SK-N-SH (cell line): ENCODE results near the gene CCDC57. TPM values are rescaled to one million over a fixed set of nuclear protein-coding genes. Genes with fewer than 3 reads are reported as not detected.

Source experiments
- CTCF ChIA-PET: fragments of 300-600, 350-600 bp; formaldehyde crosslinking; extraction: SDS; loops from one replicate; lab custom pipeline; 2021; lab: Yijun Ruan, JAX
- POLR2A ChIA-PET: fragments of 350-600 bp; sonication (Branson Sonifier 250); formaldehyde crosslinking; extraction: SDS; loops from one replicate; lab custom pipeline; 2020; ENCODE audit warnings: antibody characterized with exemption, inconsistent platforms; lab: Yijun Ruan, JAX
- DNase-seq: peaks from one replicate; pipeline ENCODE4 v3.0.0; 2012
- H2AFZ ChIP-seq: fragments of 200-600 bp; sonication (generic); 2 replicates; pipeline ENCODE4 v1.8.1; 2016; ENCODE audit warnings: antibody characterized with exemption, mild to moderate bottlenecking, low read depth
- H3F3A ChIP-seq: fragments of 200-600 bp; sonication (generic); replicated peaks from 2 replicates; pipeline ENCODE3; 2016; ENCODE audit warnings: antibody characterized with exemption, mild to moderate bottlenecking; ENCODE audit not compliant: insufficient read depth
- H3K27ac ChIP-seq, 2 experiments: fragments of 200-500 bp in 1 of 2; fragments of 200-600 bp in 1 of 2; sonication (Bioruptor generic) in 1 of 2; sonication (generic), shearing (Covaris generic) in 1 of 2; 2 replicates each; pipeline versions ENCODE4 v1.5.1 to v1.6.1; 2014 to 2016; ENCODE audit warnings: low read depth in 2 of 2, inconsistent platforms in 1 of 2, low read length in 1 of 2, mild to moderate bottlenecking in 1 of 2, mixed read lengths in 1 of 2
- H3K27me3 ChIP-seq: fragments of 200-600 bp; sonication (generic), shearing (Covaris generic); 2 replicates; pipeline ENCODE4 v1.6.1; 2016; ENCODE audit warnings: mixed run types; ENCODE audit not compliant: insufficient read depth
- H3K36me3 ChIP-seq, 2 experiments: fragments of 200-500 bp in 1 of 2; fragments of 200-600 bp in 1 of 2; sonication (Bioruptor generic) in 1 of 2; sonication (generic) in 1 of 2; replicated peaks in 1 of 2; 2 replicates each; pipeline versions ENCODE3 to v1.5.1; 2014 to 2016; ENCODE audit warnings: low read length in 1 of 2, mild to moderate bottlenecking in 1 of 2; ENCODE audit not compliant: insufficient read depth in 2 of 2, control insufficient read depth in 1 of 2
- H3K4me1 ChIP-seq, 2 experiments: fragments of 200-500 bp in 1 of 2; fragments of 200-600 bp in 1 of 2; sonication (Bioruptor generic) in 1 of 2; sonication (generic), shearing (Covaris generic) in 1 of 2; 2 replicates each; pipeline versions ENCODE4 v1.5.1 to v1.6.1; 2014 to 2016; ENCODE audit warnings: low read depth in 1 of 2, low read length in 1 of 2, mixed run types in 1 of 2; ENCODE audit not compliant: insufficient read depth in 2 of 2, control insufficient read depth in 1 of 2
- H3K4me2 ChIP-seq: fragments of 200-600 bp; sonication (generic), shearing (Covaris generic); 2 replicates; pipeline ENCODE4 v1.6.1; 2017; ENCODE audit warnings: mixed run types
- H3K4me3 ChIP-seq, 2 experiments: fragments of 200-500 bp in 1 of 2; fragments of 200-600 bp in 1 of 2; sonication (Bioruptor generic) in 1 of 2; sonication (generic), shearing (Covaris generic) in 1 of 2; 2 replicates each; pipeline versions ENCODE4 v1.5.1 to v1.8.1; 2014 to 2016; ENCODE audit warnings: low read depth in 2 of 2, inconsistent platforms in 1 of 2, low read length in 1 of 2, mild to moderate bottlenecking in 1 of 2, mixed read lengths in 1 of 2, moderate library complexity in 1 of 2
- H3K79me2 ChIP-seq: fragments of 200-600 bp; sonication (generic); 2 replicates; pipeline ENCODE4 v1.8.1; 2017; ENCODE audit warnings: mild to moderate bottlenecking; ENCODE audit not compliant: insufficient read depth
- H3K9ac ChIP-seq: fragments of 200-600 bp; sonication (generic); 2 replicates; pipeline ENCODE4 v1.6.1; 2017; ENCODE audit warnings: mixed run types
- H3K9me2 ChIP-seq: fragments of 200-600 bp; sonication (generic); 2 replicates; pipeline ENCODE4 v1.6.1; 2017; ENCODE audit warnings: mixed run types
- H3K9me3 ChIP-seq: fragments of 200-600 bp; sonication (generic); 2 replicates; pipeline ENCODE4 v1.6.1; 2017; ENCODE audit warnings: mixed run types, mild to moderate bottlenecking, moderate library complexity
- H4K20me1 ChIP-seq: fragments of 200-600 bp; sonication (generic); 2 replicates; pipeline ENCODE4 v1.6.1; 2017; ENCODE audit warnings: mild to moderate bottlenecking, mixed run types; ENCODE audit not compliant: insufficient read depth
- CHD2 ChIP-seq: fragments of 150-350 bp; IDR thresholded peaks from 2 replicates; pipeline ENCODE4 v1.6.1; 2018; ENCODE audit warnings: low read length; ENCODE audit not compliant: partially characterized antibody
- FOSL2 ChIP-seq: IDR thresholded peaks from 2 replicates; pipeline ENCODE4 v1.4.0; 2012; ENCODE audit warnings: low read depth, mild to moderate bottlenecking, moderate library complexity, borderline replicate concordance
- FOXJ3 ChIP-seq: sonication (generic); formaldehyde crosslinking; IDR thresholded peaks from 2 replicates; pipeline ENCODE4 v1.5.1; 2020; ENCODE audit warnings: mild to moderate bottlenecking, missing genetic modification reagents
- GABPA ChIP-seq: IDR thresholded peaks from 2 replicates; pipeline ENCODE4 v1.4.0; 2012; ENCODE audit warnings: low read depth, mild to moderate bottlenecking
- GATA2 ChIP-seq: sonication (generic); formaldehyde crosslinking; IDR thresholded peaks from 2 replicates; pipeline ENCODE4 v1.5.0; 2020; ENCODE audit warnings: mild to moderate bottlenecking, missing genetic modification reagents
- IRF3 ChIP-seq: fragments of 150-350 bp; IDR thresholded peaks from 2 replicates; pipeline ENCODE4 v1.6.1; 2016; ENCODE audit warnings: mild to moderate bottlenecking, low read depth, low read length
- JUND ChIP-seq: IDR thresholded peaks from 2 replicates; pipeline ENCODE4 v1.4.0; 2012
- MAX ChIP-seq: IDR thresholded peaks from 2 replicates; pipeline ENCODE4 v1.4.0; 2012; ENCODE audit warnings: low read depth
- MEF2A ChIP-seq: IDR thresholded peaks from 2 replicates; pipeline ENCODE4 v1.4.0; 2012; ENCODE audit warnings: low read depth, borderline replicate concordance
- NFIC ChIP-seq: IDR thresholded peaks from 2 replicates; pipeline ENCODE4 v1.4.0; 2012; ENCODE audit warnings: borderline replicate concordance
- NRF1 ChIP-seq: IDR thresholded peaks from 2 replicates; pipeline ENCODE4 v1.6.1; 2012; ENCODE audit warnings: low read depth, mild to moderate bottlenecking, low read length
- PBX3 ChIP-seq: IDR thresholded peaks from 2 replicates; pipeline ENCODE4; 2012
- RAD21 ChIP-seq: IDR thresholded peaks from 2 replicates; pipeline ENCODE4 v1.6.1; 2012; ENCODE audit warnings: mild to moderate bottlenecking, low read length
- RFX5 ChIP-seq: IDR thresholded peaks from 2 replicates; pipeline ENCODE4 v1.6.1; 2012; ENCODE audit warnings: mild to moderate bottlenecking, improper control_type of control experiment, low read length
- RXRA ChIP-seq: IDR thresholded peaks from 2 replicates; pipeline ENCODE4 v1.4.0; 2012; ENCODE audit warnings: low read depth, mild to moderate bottlenecking, borderline replicate concordance
- SIN3A ChIP-seq: IDR thresholded peaks from 2 replicates; pipeline ENCODE4 v1.6.1; 2012; ENCODE audit warnings: low read depth, mild to moderate bottlenecking, low read length, moderate library complexity, borderline replicate concordance
- SMC3 ChIP-seq: IDR thresholded peaks from 2 replicates; pipeline ENCODE4 v1.6.1; 2012; ENCODE audit warnings: low read depth, low read length, improper control_type of control experiment
- TAF1 ChIP-seq: IDR thresholded peaks from 2 replicates; pipeline ENCODE4 v1.6.1; 2012; ENCODE audit warnings: low read depth, mild to moderate bottlenecking, low read length, moderate library complexity, borderline replicate concordance
- TCF12 ChIP-seq: IDR thresholded peaks from 2 replicates; pipeline ENCODE4 v1.4.0; 2012
- USF2 ChIP-seq: fragments of 150-350 bp; IDR thresholded peaks from 2 replicates; pipeline ENCODE4 v1.6.1; 2017; ENCODE audit warnings: antibody characterized with exemption, low read length, low read depth, borderline replicate concordance
- YY1 ChIP-seq: IDR thresholded peaks from 2 replicates; pipeline ENCODE4 v1.4.0; 2012; ENCODE audit warnings: low read depth, mild to moderate bottlenecking
- WGBS: methylation state at CpG from one replicate; pipeline ENCODE4 v1.1.6; 2017; ENCODE audit warnings: low lambda C conversion rate; 5-methylcytosine and 5-hydroxymethylcytosine counted together
- polyA plus RNA-seq, 3 experiments: library from polyadenylated mRNA; depleted of rRNA; stranded (reverse); fragments of >200 nt; gene quantifications; 2 replicates each; pipeline ENCODE4 v1.2.3, GENCODE V29; 2012

CCDC57 gene
- polyA plus RNA-seq, 1 of the 3 experiments (the other 2 are of a cell fraction), result 68.6 TPM

GRCh38 chr17:82167028-82167427 lies 45.6 kb downstream of the CCDC57 start:
- Histone ChIP-seq H2AFZ (no peak overlapping the region), H3K36me3 (peaks cover 29 to 37% of the 10 kb centered on the region in 2 experiments), H3K4me2 (no peak overlapping the region), H3K27ac (no peak overlapping the region), H3K9me2 (no peaks in the 10 kb centered on the region), H4K20me1 (no peaks in the 10 kb centered on the region), H3K9me3 (no peaks in the 10 kb centered on the region), H3K4me1 (no peaks in the 10 kb centered on the region), H3K79me2 (no peaks in the 10 kb centered on the region), H3K9ac (no peak overlapping the region), H3K27me3 (no peaks in the 10 kb centered on the region), H3F3A (no peaks in the 10 kb centered on the region), H3K4me3 (no peak overlapping the region)
- ChIA-PET CTCF (interaction anchor here (0.9 to 5.0 kb wide), 3 partner anchors 12 to 186 kb away, joined by 3 to 32 read pairs (median 10); no protein-coding TSS in a partner anchor), POLR2A (no interaction called here)
- no peak for DNase-seq
- WGBS, result 91% methylated on average over 5 of the region's 5 CpGs
- TF ChIP-seq JUND (no peak), FOXJ3 (CRISPR knock-in tag) (no peak)

- Histone ChIP-seq H3K9ac (no peak overlapping the region), H3K4me2 (no peak overlapping the region), H3K27ac (no peak overlapping the region), H3F3A (no peaks in the 10 kb centered on the region), H3K9me3 (no peaks in the 10 kb centered on the region), H3K4me3 (no peak overlapping the region), H3K4me1 (no peaks in the 10 kb centered on the region), H2AFZ (no peak overlapping the region), H3K36me3 (peaks cover 32 to 51% of the 10 kb centered on the region in 2 experiments), H4K20me1 (no peaks in the 10 kb centered on the region), H3K79me2 (no peaks in the 10 kb centered on the region), H3K9me2 (no peaks in the 10 kb centered on the region), H3K27me3 (no peaks in the 10 kb centered on the region)
- ChIA-PET POLR2A (no interaction called here), CTCF (interaction anchor here (1.1 to 5.0 kb wide), 4 partner anchors 9 to 135 kb away, joined by 3 to 32 read pairs (median 8); no protein-coding TSS in a partner anchor)
- no peak for DNase-seq
- WGBS, result 97% methylated on average over 3 of the region's 3 CpGs
- TF ChIP-seq MAX (no peak), MEF2A (no peak)
Measured at GRCh38 chr17:82164853-82165252, 47.8 kb downstream of the CCDC57 start.

GRCh38 chr17:82161216-82161615 lies 51.4 kb downstream of the CCDC57 start:
- 87% methylated on average over 8 of the region's 8 CpGs for WGBS
- H4K20me1 ChIP-seq, result no peaks in the 10 kb centered on the region
- no peaks in the 10 kb centered on the region for H3K9me2 ChIP-seq
- no peak overlapping the region for H3K27ac ChIP-seq
- no peak overlapping the region for H3K4me2 ChIP-seq
- DNase-seq, result no peak
- H3K79me2 ChIP-seq, result no peaks in the 10 kb centered on the region
- peaks cover 33 to 43% of the 10 kb centered on the region in 2 experiments for H3K36me3 ChIP-seq
- H2AFZ ChIP-seq, result no peak overlapping the region
- CTCF ChIA-PET, result interaction anchor here (1.0 to 2.0 kb wide), 4 partner anchors 44 to 202 kb away, joined by 3 to 9 read pairs (median 6); no protein-coding TSS in a partner anchor
- no peak overlapping the region for H3K9ac ChIP-seq
- H3K9me3 ChIP-seq, result no peaks in the 10 kb centered on the region
- TF ChIP-seq FOXJ3 (CRISPR knock-in tag), result no peak
- TF ChIP-seq GABPA, result no peak
- no peak for TF ChIP-seq TAF1
- no peak for TF ChIP-seq NRF1
- no peak for TF ChIP-seq RXRA
- TF ChIP-seq NFIC, result no peak
- TF ChIP-seq RAD21, result no peak
- TF ChIP-seq SIN3A, result no peak
- no peak for TF ChIP-seq MAX
- TF ChIP-seq PBX3, result no peak
- no peak for TF ChIP-seq RFX5
- TF ChIP-seq YY1, result no peak
- TF ChIP-seq TCF12, result no peak
- TF ChIP-seq FOSL2, result no peak
- no peak for TF ChIP-seq IRF3
- no peak for TF ChIP-seq CHD2
- TF ChIP-seq SMC3, result no peak
- no peak for TF ChIP-seq USF2
- no peak for TF ChIP-seq GATA2 (CRISPR knock-in tag)
- H3K4me1 ChIP-seq, result no peaks in the 10 kb centered on the region
- H3K4me3 ChIP-seq, result no peak overlapping the region
- POLR2A ChIA-PET, result no interaction called here
- H3K27me3 ChIP-seq, result no peaks in the 10 kb centered on the region
- H3F3A ChIP-seq, result no peaks in the 10 kb centered on the region
